GM12873 (cell line): ENCODE results near the gene HES4.

Source experiments
- CTCF ChIP-seq: IDR thresholded peaks from 2 replicates; pipeline ENCODE4 v1.5.1; 2012; ENCODE audit warnings: low read depth, mild to moderate bottlenecking, moderate library complexity, low read length, control low read depth; ENCODE audit not compliant: insufficient read depth; ENCODE audit errors: missing control alignments

HES4 gene

GRCh38 chr1:966704-967300 lies 33.1 kb downstream of the HES4 start:
- no peak for TF ChIP-seq CTCF

GRCh38 chr1:966135-966703 lies 33.7 kb downstream of the HES4 start, which contains the start of gene PLEKHN1:
TSS of gene PLEKHN1 (plus strand) at chr1:966482. CDS start at chr1:966532, 50 bp downstream.
- TF ChIP-seq CTCF = no peak

- TF ChIP-seq CTCF = no peak
Observed at GRCh38 chr1:965526-966134, 34.3 kb downstream of the HES4 start.

GRCh38 chr1:964691-965525 lies 35.0 kb downstream of the HES4 start:
- no peak for TF ChIP-seq CTCF

- no peak for TF ChIP-seq CTCF
Observed at GRCh38 chr1:963746-964525, 36.0 kb downstream of the HES4 start.

GRCh38 chr1:963301-963651 lies 36.6 kb downstream of the HES4 start:
- no peak for TF ChIP-seq CTCF
